Thymus (tissue), 14 donors: Measurements from ENCODE around the gene SYS1. TPM values are rescaled to one million over a fixed set of nuclear protein-coding genes. Genes with fewer than 3 reads are reported as not detected.

Experiments
- DNase-seq, 9 donors: peaks; one replicate each; pipeline ENCODE4 v3.0.0-alpha.2; 2013; ENCODE audit warnings: low spot score in 9 of 9, low read depth in 6 of 9, missing footprints in 1 of 9
- H3K27ac ChIP-seq, 2 donors: one replicate each; pipeline ENCODE4 v1.5.1; 2013; ENCODE audit warnings: control low read depth in 1 of 2, low read depth in 1 of 2, low read length in 1 of 2, mild to moderate bottlenecking in 1 of 2, moderate library complexity in 1 of 2
- H3K27me3 ChIP-seq, 2 donors: one replicate each; pipeline ENCODE4 v1.5.1; 2013; ENCODE audit warnings: low read length in 1 of 2; ENCODE audit not compliant: control insufficient read depth in 2 of 2, insufficient read depth in 1 of 2
- H3K36me3 ChIP-seq, 2 donors: one replicate each; pipeline ENCODE4 v1.5.1; 2013; ENCODE audit warnings: low read length in 1 of 2, mild to moderate bottlenecking in 1 of 2, moderate library complexity in 1 of 2; ENCODE audit not compliant: control insufficient read depth in 2 of 2, insufficient read depth in 2 of 2
- H3K4me1 ChIP-seq, 2 donors: one replicate each; pipeline ENCODE4 v1.5.1; 2013; ENCODE audit warnings: low read length in 2 of 2; ENCODE audit not compliant: control insufficient read depth in 2 of 2, insufficient read depth in 2 of 2
- H3K4me3 ChIP-seq, 2 donors: one replicate each; pipeline ENCODE4 v1.5.1; 2013; ENCODE audit warnings: low read length in 2 of 2, control low read depth in 1 of 2, mild to moderate bottlenecking in 1 of 2
- H3K9me3 ChIP-seq, 2 donors: one replicate each; pipeline ENCODE4 v1.5.1; 2013; ENCODE audit warnings: low read length in 1 of 2, mild to moderate bottlenecking in 1 of 2; ENCODE audit not compliant: control insufficient read depth in 2 of 2, insufficient read depth in 1 of 2
- WGBS: extraction: QIAGEN DNeasy Blood & Tissue Kit; methylation state at CpG from one replicate; pipeline ENCODE4 v1.1.7; 2013; 5-methylcytosine and 5-hydroxymethylcytosine counted together
- long read RNA-seq, 10 donors: transcript quantifications; one replicate each; lab custom pipeline, GENCODE V29; 2026
- polyA plus RNA-seq: library from polyadenylated mRNA; stranded (reverse); fragments of 200-250 nt; gene quantifications from one replicate; pipeline ENCODE4 v1.2.3, GENCODE V29; 2013
- total RNA-seq: library from RNA; stranded (reverse); fragments of 120-200 nt; gene quantifications from one replicate; pipeline ENCODE4 v1.2.4, GENCODE V29; 2013
- donor health status: healthy.

SYS1 gene
- total RNA-seq (15.2 TPM), polyA plus RNA-seq (19.7 TPM)
- long read RNA-seq, donor 1, partial matches to known transcripts: 0 of 2 reads
- long read RNA-seq, donor 1, other reads (novel, unspliced or antisense): 0 of 2 reads
- long read RNA-seq, donor 2, transcript SYS1-201 (4 exons, 2,862 nt): major isoform, 26 of 33 reads
- long read RNA-seq, donor 2, partial matches to known transcripts: 6 of 33 reads
- long read RNA-seq, donor 2, other reads (novel, unspliced or antisense): 0 of 33 reads
- long read RNA-seq, donor 3, transcript SYS1-201 (4 exons, 2,862 nt): major isoform, 19 of 21 reads
- long read RNA-seq, donor 3, partial matches to known transcripts: 0 of 21 reads
- long read RNA-seq, donor 3, other reads (novel, unspliced or antisense): 0 of 21 reads
- long read RNA-seq, donor 4, transcript SYS1-201 (4 exons, 2,862 nt): major isoform, 10 of 13 reads
- long read RNA-seq, donor 4, partial matches to known transcripts: 0 of 13 reads
- long read RNA-seq, donor 4, other reads (novel, unspliced or antisense): 0 of 13 reads
- long read RNA-seq, donor 5, transcript SYS1-201 (4 exons, 2,862 nt): major isoform, 23 of 29 reads
- long read RNA-seq, donor 5, transcript SYS1-205 (3 exons, 433 nt): minor isoform, 5 of 29 reads
- long read RNA-seq, donor 5, partial matches to known transcripts: 0 of 29 reads
- long read RNA-seq, donor 5, other reads (novel, unspliced or antisense): 0 of 29 reads
- long read RNA-seq, donor 6, partial matches to known transcripts: 0 of 4 reads
- long read RNA-seq, donor 6, other reads (novel, unspliced or antisense): 0 of 4 reads
- long read RNA-seq, donor 7, transcript SYS1-201 (4 exons, 2,862 nt): major isoform, 11 of 12 reads
- long read RNA-seq, donor 7, partial matches to known transcripts: 0 of 12 reads
- long read RNA-seq, donor 7, other reads (novel, unspliced or antisense): 0 of 12 reads
- long read RNA-seq, donor 8, transcript SYS1-201 (4 exons, 2,862 nt): major isoform, 9 of 9 reads
- long read RNA-seq, donor 8, partial matches to known transcripts: 0 of 9 reads
- long read RNA-seq, donor 8, other reads (novel, unspliced or antisense): 0 of 9 reads
- long read RNA-seq, donor 9, transcript SYS1-201 (4 exons, 2,862 nt): major isoform, 11 of 13 reads
- long read RNA-seq, donor 9, partial matches to known transcripts: 0 of 13 reads
- long read RNA-seq, donor 9, other reads (novel, unspliced or antisense): 0 of 13 reads
- long read RNA-seq, donor 10, transcript SYS1-201 (4 exons, 2,862 nt): major isoform, 6 of 18 reads
- long read RNA-seq, donor 10, partial matches to known transcripts: 12 of 18 reads
- long read RNA-seq, donor 10, other reads (novel, unspliced or antisense): 0 of 18 reads

DNA sequence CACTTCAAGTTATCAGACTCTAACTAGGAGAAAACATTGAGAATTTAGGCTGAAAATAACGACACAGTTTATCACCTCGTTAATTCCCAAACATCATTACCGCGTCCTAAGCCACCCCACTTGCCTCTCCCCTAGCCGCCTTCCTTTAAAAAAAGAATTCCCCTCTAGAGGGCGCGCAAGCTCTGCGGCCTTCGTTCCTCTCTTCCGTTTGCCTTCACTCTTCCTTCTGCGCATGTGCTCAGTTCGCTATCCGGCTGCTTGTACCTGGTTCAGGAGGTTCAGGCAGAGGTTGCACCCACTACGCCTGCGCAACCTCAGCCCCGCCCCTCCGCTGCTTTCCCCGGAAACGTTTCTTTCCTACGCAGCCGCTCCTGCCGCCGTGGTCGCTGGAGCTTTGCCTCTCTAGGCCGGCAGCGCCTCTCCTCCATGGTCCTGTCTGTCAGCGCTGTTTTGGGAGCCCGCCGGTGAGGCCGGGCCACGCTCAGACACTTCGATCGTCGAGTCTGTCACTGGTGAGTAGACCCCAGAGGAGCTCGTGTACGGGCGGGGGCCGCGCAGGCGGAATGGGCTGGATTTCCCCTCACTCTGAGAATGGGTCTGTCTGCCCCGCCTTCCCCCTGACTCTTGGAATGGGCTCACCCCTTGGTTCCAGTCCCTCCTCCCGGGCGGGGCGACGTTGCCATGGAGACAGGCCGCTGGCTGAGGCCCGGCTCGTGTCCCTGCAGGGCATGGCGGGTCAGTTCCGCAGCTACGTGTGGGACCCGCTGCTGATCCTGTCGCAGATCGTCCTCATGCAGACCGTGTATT lies at the start of gene SYS1:
Gene SYS1 (plus strand): TSS at position 353 of the 807 bp plus-strand sequence. CDS start 376 bp downstream, at position 729.
- peaks cover 21 to 28% of the 10 kb centered on the region in 2 donors for H3K36me3 ChIP-seq
- DNase-seq: peak; percentile 97 to 100 (median 98)

DNA sequence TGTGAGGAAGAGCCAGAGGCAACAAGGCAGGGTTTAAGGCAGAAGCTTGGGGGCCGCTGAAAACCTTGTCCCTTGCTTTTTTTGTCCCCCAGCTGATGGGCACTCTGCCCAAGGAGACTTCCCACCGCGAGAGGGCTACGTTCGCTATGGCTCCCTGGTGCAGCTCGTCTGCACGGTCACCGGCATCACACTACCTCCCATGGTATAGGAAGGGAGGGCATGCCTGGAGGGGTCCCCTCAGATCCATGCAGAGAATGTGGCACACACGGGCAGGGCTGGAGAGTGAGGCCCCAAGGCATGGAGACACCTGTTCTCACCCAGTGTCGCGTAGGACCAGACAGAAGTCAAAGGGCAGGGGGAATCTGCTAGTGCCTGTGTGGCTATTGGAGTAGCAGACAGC lies 49.0 kb upstream of the SYS1 start:
- Histone ChIP-seq H3K27ac (no peak overlapping the region), H3K36me3 (no peaks in the 10 kb centered on the region), H3K4me1 (peaks cover 0 to 5% of the 10 kb centered on the region in 2 donors), H3K4me3 (no peak overlapping the region), H3K27me3 (peaks cover 18 to 81% of the 10 kb centered on the region in 2 donors), H3K9me3 (no peaks in the 10 kb centered on the region)
- DNase-seq: no peak
- 93% methylated on average over 11 of the region's 11 CpGs for WGBS

More for the DNA sequence above, at the start of gene SYS1:
- under 1% methylated on average over 55 of the region's 55 CpGs for WGBS
- Histone ChIP-seq H3K27me3 (peaks cover 0 to 2% of the 10 kb centered on the region in 2 donors), H3K4me1 (peaks cover 6 to 22% of the 10 kb centered on the region in 2 donors), H3K9me3 (no peaks in the 10 kb centered on the region), H3K27ac (peak within 1 kb of the TSS; percentile 82 to 98), H3K4me3 (peak within 1 kb of the TSS; percentile 56 to 82)

DNA sequence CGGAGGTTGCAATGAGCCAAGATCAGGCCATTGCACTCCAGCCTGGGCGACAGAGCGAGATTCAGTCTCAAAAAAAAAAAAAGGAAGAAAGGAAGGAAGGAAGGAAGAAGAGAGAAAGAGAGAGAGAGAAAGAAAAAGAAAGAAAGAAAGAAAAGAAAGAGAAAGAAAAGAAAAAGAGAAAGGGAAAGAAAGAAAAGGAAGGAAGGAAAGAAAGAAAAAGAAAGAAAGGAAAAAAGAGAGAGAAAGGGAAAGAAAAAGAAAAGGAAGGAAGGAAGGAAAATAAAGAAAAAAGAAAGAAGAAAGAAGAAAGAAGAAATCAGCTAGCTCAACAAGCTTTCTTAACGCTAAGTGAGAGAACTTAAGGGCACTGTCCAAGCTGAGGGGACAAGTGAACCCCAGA lies 47.3 kb upstream of the SYS1 start:
- Histone ChIP-seq H3K27me3 (peaks cover 18 to 76% of the 10 kb centered on the region in 2 donors), H3K36me3 (no peaks in the 10 kb centered on the region), H3K4me1 (peaks cover 0 to 10% of the 10 kb centered on the region in 2 donors), H3K4me3 (no peak overlapping the region), H3K9me3 (no peaks in the 10 kb centered on the region), H3K27ac (no peak overlapping the region)
- DNase-seq: no peak
- 90% methylated on average over 4 of the region's 4 CpGs for WGBS

DNA sequence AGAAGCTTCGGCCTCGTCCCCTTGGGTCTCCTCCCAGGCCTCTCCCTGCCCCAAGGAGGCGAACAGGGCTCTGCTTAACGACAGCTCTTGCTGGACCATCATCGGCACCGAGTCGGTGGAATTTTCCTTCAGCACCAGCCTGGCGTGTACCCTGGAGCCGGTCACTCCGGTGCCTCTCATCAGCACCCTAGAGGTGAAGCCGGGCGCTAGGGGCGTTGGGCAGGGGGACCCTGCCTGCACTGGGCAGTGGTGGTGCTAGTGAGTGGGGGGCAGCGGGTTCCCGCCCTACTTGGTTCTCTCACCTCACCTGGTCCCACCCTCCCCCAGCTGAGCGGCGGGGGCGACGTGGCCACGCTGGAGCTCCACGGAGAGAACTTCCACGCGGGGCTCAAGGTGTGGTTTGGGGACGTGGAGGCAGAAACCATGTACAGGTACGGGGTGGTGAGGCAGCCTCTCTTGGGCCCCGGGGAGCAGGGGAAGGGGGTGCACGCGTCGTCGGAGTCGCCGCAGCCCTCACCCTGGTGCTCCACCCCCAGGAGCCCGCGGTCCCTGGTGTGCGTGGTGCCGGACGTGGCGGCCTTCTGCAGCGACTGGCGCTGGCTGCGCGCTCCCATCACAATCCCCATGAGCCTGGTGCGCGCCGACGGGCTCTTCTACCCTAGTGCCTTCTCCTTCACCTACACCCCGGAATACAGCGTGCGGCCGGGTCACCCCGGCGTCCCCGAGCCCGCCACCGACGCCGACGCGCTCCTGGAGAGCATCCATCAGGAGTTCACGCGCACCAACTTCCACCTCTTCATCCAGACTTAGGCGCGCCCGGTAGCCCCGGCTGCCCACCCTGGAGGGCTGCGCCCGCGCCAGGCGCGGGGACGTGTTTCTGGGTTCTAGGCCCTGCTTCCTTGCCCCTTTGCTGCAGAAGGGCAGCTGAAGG lies 46.5 kb upstream of the SYS1 start:
- H3K4me3 ChIP-seq: no peak overlapping the region
- no peak overlapping the region for H3K27ac ChIP-seq
- H3K36me3 ChIP-seq: no peaks in the 10 kb centered on the region
- peaks cover 0 to 10% of the 10 kb centered on the region in 2 donors for H3K4me1 ChIP-seq
- WGBS: 30% methylated on average over 71 of the region's 71 CpGs
- peaks cover 18 to 72% of the 10 kb centered on the region in 2 donors for H3K27me3 ChIP-seq
- no peaks in the 10 kb centered on the region for H3K9me3 ChIP-seq
- no peak for DNase-seq

DNA sequence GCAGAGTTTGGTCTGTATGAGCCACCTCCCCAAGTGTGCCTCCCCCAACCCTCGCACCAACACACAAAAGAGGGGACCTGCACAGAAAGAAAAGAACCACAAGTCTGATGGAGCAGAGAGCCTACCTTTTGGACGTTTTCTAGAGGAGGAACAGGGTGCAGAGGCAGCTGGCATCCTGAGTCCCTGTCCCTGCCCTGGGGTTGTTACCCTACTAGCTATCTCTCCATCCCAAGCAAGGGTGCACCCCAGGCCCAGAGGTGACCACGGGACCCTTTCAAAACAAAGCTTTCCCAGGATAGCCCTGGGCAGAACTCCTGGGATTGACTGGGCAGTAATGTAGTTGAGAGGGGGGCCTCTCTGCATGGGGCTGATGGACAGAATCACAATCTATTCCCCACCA lies 45.1 kb upstream of the SYS1 start:
- Histone ChIP-seq H3K27me3 (peaks cover 16 to 58% of the 10 kb centered on the region in 2 donors), H3K27ac (no peak overlapping the region), H3K36me3 (no peaks in the 10 kb centered on the region), H3K4me1 (peaks cover 0 to 10% of the 10 kb centered on the region in 2 donors), H3K4me3 (no peak overlapping the region), H3K9me3 (no peaks in the 10 kb centered on the region)
- DNase-seq: no peak
- WGBS: 84% methylated on average over 3 of the region's 3 CpGs

- Histone ChIP-seq H3K9me3 (no peaks in the 10 kb centered on the region), H3K4me3 (no peak overlapping the region), H3K36me3 (no peaks in the 10 kb centered on the region), H3K4me1 (peaks cover 0 to 10% of the 10 kb centered on the region in 2 donors), H3K27me3 (peaks cover 16 to 52% of the 10 kb centered on the region in 2 donors), H3K27ac (no peak overlapping the region)
- whole genome bisulfite sequencing: 85% methylated on average over 7 of the region's 7 CpGs
- DNase-seq: no peak
Measured at GRCh38 chr20:45318386-45318939, 44.5 kb upstream of the SYS1 start.

GRCh38 chr20:45318948-45319347 lies 44.0 kb upstream of the SYS1 start:
- Histone ChIP-seq H3K27me3 (peaks cover 16 to 47% of the 10 kb centered on the region in 2 donors), H3K27ac (no peak overlapping the region), H3K9me3 (no peaks in the 10 kb centered on the region), H3K4me1 (peaks cover 0 to 10% of the 10 kb centered on the region in 2 donors), H3K36me3 (no peaks in the 10 kb centered on the region), H3K4me3 (no peak overlapping the region)
- 79% methylated on average over 2 of the region's 2 CpGs for WGBS
- no peak for DNase-seq
